A549 (cell line): Measurements from ENCODE around the gene PLD4. TPM values are rescaled to one million over a fixed set of nuclear protein-coding genes. Genes with fewer than 3 reads are reported as not detected.

ENCODE experiments used
- ATAC-seq, 2 experiments: fragments of 200-7000 bp in 1 of 2; fragments of >200 bp in 1 of 2; cut with Nextera tagmentation in 1 of 2; cut with Tn5 transposase in 1 of 2; 3 replicates each; pipeline versions ENCODE4 v1.8.0 to v1.9.1; 2018 to 2020; ENCODE audit warnings: mild to moderate bottlenecking in 1 of 2, moderate library complexity in 1 of 2
- CTCF ChIA-PET: fragments of 300-600 bp; sonication (Branson Sonifier 250); formaldehyde crosslinking; extraction: SDS; loops from one replicate; lab custom pipeline; 2021; ENCODE audit warnings: antibody characterized with exemption, inconsistent platforms; lab: Yijun Ruan, JAX
- POLR2A ChIA-PET: fragments of 350-600 bp; formaldehyde crosslinking; extraction: SDS; loops from one replicate; lab custom pipeline; 2021; ENCODE audit warnings: antibody characterized with exemption, inconsistent platforms; lab: Yijun Ruan, JAX
- DNase-seq, 2 experiments: peaks; one replicate each; pipeline versions ENCODE4 v3.0.0 to v3.0.0-alpha.2; 2011 to 2016; ENCODE audit warnings: low read depth in 1 of 2, low spot score in 1 of 2
- FAIRE-seq: peaks from 2 replicates; lab custom pipeline; 2011; peaks lifted over from hg19 to GRCh38; lab: Jason Lieb, UNC
- H3K27ac ChIP-seq, 2 experiments: fragments of >200 bp; sonication (Bioruptor Twin); formaldehyde crosslinking; 3 replicates each; pipeline ENCODE4 v1.5.1; 2016 to 2017
- H3K4me1 ChIP-seq: fragments of >200 bp; sonication (Bioruptor Twin); formaldehyde crosslinking; 3 replicates; pipeline ENCODE4 v1.6.1; 2016
- H3K4me2 ChIP-seq: fragments of >200 bp; sonication (Bioruptor Twin); formaldehyde crosslinking; 3 replicates; pipeline ENCODE4 v1.6.1; 2016
- H3K4me3 ChIP-seq: fragments of >200 bp; sonication (Bioruptor Twin); formaldehyde crosslinking; 3 replicates; pipeline ENCODE4 v1.5.1; 2016
- H3K9me3 ChIP-seq: fragments of >200 bp; sonication (Bioruptor Twin); formaldehyde crosslinking; 3 replicates; pipeline ENCODE4 v1.6.1; 2016
- ATOH8 ChIP-seq: fragments of 250-450 bp; sonication (Bioruptor Pico); IDR thresholded peaks from 2 replicates; pipeline ENCODE4 v1.5.0; 2020; ENCODE audit warnings: low read depth, mild to moderate bottlenecking, moderate library complexity
- BHLHE40 ChIP-seq: IDR thresholded peaks from 2 replicates; pipeline ENCODE4 v1.6.1; 2012; ENCODE audit warnings: low read depth, low read length, inconsistent platforms
- CBX2 ChIP-seq: fragments of 200-600 bp; sonication (generic); IDR thresholded peaks from 2 replicates; pipeline ENCODE4 v1.6.1; 2016; ENCODE audit warnings: low read depth, mild to moderate bottlenecking, borderline replicate concordance
- CTCF ChIP-seq: fragments of >200 bp; sonication (Bioruptor Twin); formaldehyde crosslinking; IDR thresholded peaks from 3 replicates; pipeline ENCODE4 v1.5.1; 2016
- E2F6 ChIP-seq: IDR thresholded peaks from 2 replicates; pipeline ENCODE4 v1.6.1; 2012; ENCODE audit warnings: low read depth, borderline replicate concordance
- EP300 ChIP-seq, 2 experiments: fragments of >200 bp; sonication (Bioruptor Twin); formaldehyde crosslinking; IDR thresholded peaks; 2 replicates in 1 of 2; 3 replicates in 1 of 2; pipeline ENCODE4 v1.6.1; 2016 to 2017
- ESRRA ChIP-seq: fragments of 150-350 bp; IDR thresholded peaks from 2 replicates; pipeline ENCODE4 v1.6.1; 2014; ENCODE audit warnings: mild to moderate bottlenecking, low read length, borderline replicate concordance
- FOSL2 ChIP-seq, 2 experiments: fragments of 450-650 bp in 1 of 2; fragments of >200 bp in 1 of 2; sonication (Bioruptor Twin) in 1 of 2; formaldehyde crosslinking; IDR thresholded peaks; 2 replicates each; pipeline versions ENCODE4 v1.5.0 to v1.6.1; 2016 to 2020; ENCODE audit warnings: mild to moderate bottlenecking in 1 of 2, moderate library complexity in 1 of 2
- FOXS1 ChIP-seq: fragments of 250-450 bp; sonication (Bioruptor Pico); IDR thresholded peaks from 2 replicates; pipeline ENCODE4 v1.5.0; 2020; ENCODE audit warnings: mild to moderate bottlenecking, moderate library complexity
- GATA3 ChIP-seq: IDR thresholded peaks from 2 replicates; pipeline ENCODE4 v1.6.1; 2012; ENCODE audit warnings: borderline replicate concordance
- HOXA7 ChIP-seq: fragments of 250-450 bp; sonication (Bioruptor Pico); IDR thresholded peaks from 2 replicates; pipeline ENCODE4 v1.5.0; 2020; ENCODE audit warnings: mild to moderate bottlenecking, moderate library complexity
- JUN ChIP-seq, 2 experiments: fragments of >200 bp; sonication (Bioruptor Twin); formaldehyde crosslinking; IDR thresholded peaks; 2 replicates in 1 of 2; 3 replicates in 1 of 2; pipeline ENCODE4 v1.6.1; 2016 to 2017
- MYC ChIP-seq: IDR thresholded peaks from 2 replicates; pipeline ENCODE4 v1.6.1; 2012; ENCODE audit warnings: mild to moderate bottlenecking, inconsistent platforms, low read length, improper control_type of control experiment, borderline replicate concordance
- NFE2L2 ChIP-seq: fragments of 150-350 bp; conservative IDR thresholded peaks from 2 replicates; pipeline ENCODE4 v1.6.1; 2014; ENCODE audit warnings: low read length
- NPAS2 ChIP-seq: fragments of 250-450 bp; sonication (Bioruptor Pico); IDR thresholded peaks from 2 replicates; pipeline ENCODE4 v1.8.0; 2022; ENCODE audit warnings: mild to moderate bottlenecking, moderate library complexity, borderline replicate concordance
- NR3C1 ChIP-seq: fragments of >200 bp; sonication (Bioruptor Twin); formaldehyde crosslinking; IDR thresholded peaks from 3 replicates; pipeline ENCODE4 v1.6.1; 2017
- POLR2AphosphoS2 ChIP-seq: conservative IDR thresholded peaks from 2 replicates; pipeline ENCODE4 v1.6.1; 2012; ENCODE audit warnings: low read length, improper control_type of control experiment, inconsistent platforms
- RCOR1 ChIP-seq: fragments of 150-350 bp; IDR thresholded peaks from 2 replicates; pipeline ENCODE4 v1.6.1; 2014; ENCODE audit warnings: antibody characterized with exemption, low read length, low read depth
- RNF2 ChIP-seq: fragments of 200-600 bp; sonication (generic); IDR thresholded peaks from 2 replicates; pipeline ENCODE4 v1.6.1; 2016; ENCODE audit warnings: low read depth, mild to moderate bottlenecking, antibody characterized with exemption, moderate library complexity, borderline replicate concordance
- SREBF2 ChIP-seq: fragments of 450-650 bp; IDR thresholded peaks from 2 replicates; pipeline ENCODE4 v1.6.1; 2014; ENCODE audit warnings: mild to moderate bottlenecking, moderate library complexity
- WGBS: methylation state at CpG from one replicate; pipeline ENCODE4 v1.1.6; 2017; ENCODE audit errors: missing lambda C conversion rate; 5-methylcytosine and 5-hydroxymethylcytosine counted together
- polyA plus RNA-seq, 4 experiments: library from polyadenylated mRNA; depleted of rRNA in 3 of 4; stranded (reverse); fragments of >200 nt; fragmentation: RNase III in 1 of 4; extraction: RNeasy Plus Mini Kit Qiagen cat#74134 plus additional on column Dnase treatment in 1 of 4; gene quantifications; 2 replicates in 3 of 4; 3 replicates in 1 of 4; pipeline ENCODE4 v1.2.3, GENCODE V29; 2011 to 2017

PLD4 gene
- polyA plus RNA-seq, 2 of the 4 experiments (the other 2 are of a cell fraction), result 0.01 TPM

- WGBS, result 86% methylated on average over 4 of the region's 4 CpGs
- no peaks in the 10 kb centered on the region for H3K9me3 ChIP-seq
- FAIRE-seq, result no peak
Measured at GRCh38 chr14:104891121-104891551, 33.5 kb upstream of the PLD4 start.

GRCh38 chr14:104891664-104892530 lies 32.8 kb upstream of the PLD4 start:
- CTCF ChIA-PET, result interaction anchor here (1.1 kb wide), 1 partner anchor 21 kb away, joined by 3 read pairs; no protein-coding TSS in a partner anchor
- FAIRE-seq (no peak), DNase-seq (no peak), ATAC-seq (peak; percentile 4 to 6; a peak in 2 of 6 replicates)
- no peaks in the 10 kb centered on the region for H3K9me3 ChIP-seq
- POLR2A ChIA-PET, result no interaction called here
- no peak for TF ChIP-seq POLR2AphosphoS2
- no peak overlapping the region for H3K27ac ChIP-seq
- H3K4me2 ChIP-seq, result no peak overlapping the region
- WGBS, result 86% methylated on average over 6 of the region's 13 CpGs
- H3K4me3 ChIP-seq, result no peak overlapping the region
- H3K4me1 ChIP-seq, result peaks cover 15% of the 10 kb centered on the region

More at GRCh38 chr14:104891121-104891551, 33.5 kb upstream of the PLD4 start:
- ATAC-seq, result no peak
- peaks cover 10% of the 10 kb centered on the region for H3K4me1 ChIP-seq
- no peak overlapping the region for H3K4me3 ChIP-seq
- no peak overlapping the region for H3K4me2 ChIP-seq
- no peak for DNase-seq
- no peak for TF ChIP-seq RCOR1
- TF ChIP-seq CTCF, result no peak
- TF ChIP-seq CBX2, result no peak
- TF ChIP-seq GATA3, result no peak
- TF ChIP-seq HOXA7 (CRISPR knock-in tag), result no peak
- TF ChIP-seq NR3C1, result no peak
- no peak for TF ChIP-seq JUN (IDR thresholded peaks at IDR 0.05)
- TF ChIP-seq SREBF2, result no peak
- TF ChIP-seq NPAS2, result no peak
- TF ChIP-seq EP300 (IDR thresholded peaks at IDR 0.05), result no peak
- no peak for TF ChIP-seq FOXS1 (CRISPR knock-in tag)
- TF ChIP-seq ESRRA, result no peak
- TF ChIP-seq E2F6, result no peak
- no peak for TF ChIP-seq FOSL2 (IDR thresholded peaks at IDR 0.05)
- no peak for TF ChIP-seq FOSL2 (CRISPR knock-in tag; IDR thresholded peaks at IDR 0.05)
- no peak for TF ChIP-seq ATOH8 (CRISPR knock-in tag)
- CTCF ChIA-PET, result no interaction called here
- H3K27ac ChIP-seq, result no peak overlapping the region
- POLR2A ChIA-PET, result no interaction called here

GRCh38 chr14:104892531-104893434 lies 31.9 kb upstream of the PLD4 start:
- ChIA-PET POLR2A (no interaction called here), CTCF (interaction anchor here (1.1 to 2.3 kb wide), 7 partner anchors 11 to 194 kb away, joined by 3 to 11 read pairs (median 3); no protein-coding TSS in a partner anchor)
- Histone ChIP-seq H3K4me1 (peaks cover 15% of the 10 kb centered on the region), H3K27ac (no peak overlapping the region), H3K4me2 (no peak overlapping the region), H3K9me3 (no peaks in the 10 kb centered on the region), H3K4me3 (no peak overlapping the region)
- no peak for FAIRE-seq
- TF ChIP-seq NFE2L2, result no peak
- TF ChIP-seq JUN (IDR thresholded peaks at IDR 0.05), result no peak
- TF ChIP-seq MYC, result no peak
- TF ChIP-seq BHLHE40, result no peak
- TF ChIP-seq RNF2, result no peak
- 85% methylated on average over 27 of the region's 31 CpGs for WGBS
- ATAC-seq, result peak in 1 of 2 experiments; percentile 8; a peak in 2 of 6 replicates
- DNase-seq, result no peak
